Measurements from ENCODE around the gene NTN1.

- TF ChIP-seq CTCF (IDR thresholded peaks at IDR 0.05) (no peak), POLR2A (IDR thresholded peaks at IDR 0.05) (no peak), EP300 (IDR thresholded peaks at IDR 0.05) (no peak)
Measured at GRCh38 chr17:9290226-9290613, 268.9 kb downstream of the NTN1 start.
